Adrenal gland (tissue), 5 donors: ENCODE data around the gene AFAP1L2.

ENCODE experiments used
- CTCF ChIP-seq, 6 experiments: fragments of 450-650 bp in 4 of 6; fragments of 200-600 bp in 2 of 6; sonication (generic) in 1 of 6; IDR thresholded peaks; 1 replicate in 5 of 6; 2 replicates in 1 of 6; pipeline versions ENCODE4 v1.5.1 to v1.8.0; 2016 to 2021; ENCODE audit warnings: antibody characterized with exemption in 6 of 6, mild to moderate bottlenecking in 2 of 6, moderate library complexity in 1 of 6
- POLR2A ChIP-seq, 2 donors: fragments of 450-650 bp; IDR thresholded peaks; one replicate each; pipeline ENCODE4 v1.6.1; 2017; ENCODE audit warnings: antibody characterized with exemption in 2 of 2, mild to moderate bottlenecking in 2 of 2, moderate library complexity in 1 of 2
- donor health status: DM: no; HTN: no; CAD: no.

- TF ChIP-seq POLR2A (IDR thresholded peaks at IDR 0.05) (no peak), CTCF (IDR thresholded peaks at IDR 0.05) (no peak)
Observed at GRCh38 chr10:114335614-114336013, 68.7 kb downstream of the AFAP1L2 start.
